CD4-positive, alpha-beta T cell treated with Interleukin-4 for 1 hour (primary cell): ENCODE measurements around the gene RARA.
"Not testable (repeated sequence)": the region's sequence is repeated elsewhere in the genome, so short reads cannot be mapped to it uniquely, and the experiment has no call there.

Source experiments
- DNase-seq, 2 donors: peaks; one replicate each; pipeline ENCODE4 v3.0.0-alpha.2; 2020 to 2022

RARA gene

DNA sequence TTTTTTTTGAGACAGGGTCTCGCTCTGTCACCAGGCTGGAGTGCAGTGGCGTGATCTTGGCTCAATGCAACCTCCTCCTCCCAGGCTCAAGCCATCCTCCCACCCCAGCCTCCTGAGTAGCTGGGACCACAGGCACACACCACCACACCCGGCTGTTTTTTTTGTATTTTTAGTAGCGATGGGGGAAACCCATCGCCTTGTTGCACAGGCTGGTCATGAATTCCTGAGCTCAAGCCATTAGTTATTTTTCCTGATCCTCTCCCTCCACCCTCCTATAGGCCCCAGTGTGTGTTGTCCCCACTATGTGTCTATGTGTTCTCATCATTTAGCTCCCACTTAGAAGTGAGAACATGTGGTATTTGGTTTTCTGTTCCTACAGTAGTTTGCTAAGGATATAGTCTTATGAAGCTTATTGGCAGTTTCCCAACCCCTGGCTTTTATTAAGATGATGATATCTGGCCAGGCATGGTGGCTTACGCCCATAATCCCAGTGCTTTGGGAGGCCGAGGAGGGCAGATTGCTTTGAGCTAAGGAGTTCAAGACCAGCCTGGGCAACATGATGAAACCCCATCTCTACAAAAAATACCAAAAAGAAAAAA lies 9.7 kb upstream of the RARA start:
- not testable (repeated sequence) for DNase-seq

DNA sequence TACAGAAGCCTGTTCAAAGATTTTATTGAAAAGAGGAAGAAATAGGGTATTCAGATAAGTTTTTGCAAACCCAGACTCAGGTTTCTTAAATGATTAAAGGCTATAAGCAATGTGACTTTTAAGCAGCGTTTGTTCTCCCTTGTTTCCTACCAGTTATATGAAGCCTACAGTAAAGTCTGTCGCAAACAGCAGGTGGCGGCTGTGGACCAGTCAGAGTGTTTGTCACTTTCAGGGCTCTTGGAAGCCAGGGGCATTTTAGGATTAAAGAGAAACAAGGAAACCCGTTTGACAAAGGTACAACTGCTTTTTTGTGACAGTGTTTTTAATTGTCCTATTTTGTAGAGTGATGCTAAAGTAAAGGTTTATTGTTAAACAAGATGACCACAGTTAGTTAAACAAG lies 7.7 kb upstream of the RARA start:
- DNase-seq = no peak

DNA sequence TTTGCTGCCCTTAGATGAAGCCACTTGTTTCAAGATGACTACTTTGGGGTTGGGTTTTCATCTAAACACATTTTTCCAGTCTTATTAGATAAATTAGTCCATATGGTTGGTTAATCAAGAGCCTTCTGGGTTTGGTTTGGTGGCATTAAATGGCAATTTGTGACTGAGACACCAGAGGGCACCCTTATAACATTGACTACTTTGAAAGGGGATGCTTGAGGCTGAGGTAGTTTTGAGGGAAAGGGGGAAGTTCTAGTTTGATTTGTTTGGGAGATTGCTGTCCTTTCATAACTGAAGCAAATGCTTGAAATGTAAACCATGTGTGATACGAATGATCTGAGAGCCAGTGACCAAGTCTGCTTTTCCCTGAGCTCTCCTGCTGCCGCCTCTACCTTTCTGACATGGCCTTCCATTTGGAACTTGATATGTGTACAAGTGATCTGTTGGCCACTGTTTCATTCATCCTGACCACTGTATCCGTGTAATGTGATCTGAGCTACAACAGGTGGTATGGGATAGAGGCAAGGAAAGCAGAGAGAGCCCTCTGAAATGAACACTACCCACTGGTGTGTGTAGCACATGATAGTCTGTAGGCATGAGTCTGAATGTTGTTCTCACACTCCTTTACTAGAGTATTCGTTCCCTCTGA lies 5.8 kb upstream of the RARA start:
- DNase-seq = peak; percentile 75 to 80

- DNase-seq = no peak
These were observed 5.0 kb upstream of the RARA start for GRCh38 chr17:40303708-40304551.

DNA sequence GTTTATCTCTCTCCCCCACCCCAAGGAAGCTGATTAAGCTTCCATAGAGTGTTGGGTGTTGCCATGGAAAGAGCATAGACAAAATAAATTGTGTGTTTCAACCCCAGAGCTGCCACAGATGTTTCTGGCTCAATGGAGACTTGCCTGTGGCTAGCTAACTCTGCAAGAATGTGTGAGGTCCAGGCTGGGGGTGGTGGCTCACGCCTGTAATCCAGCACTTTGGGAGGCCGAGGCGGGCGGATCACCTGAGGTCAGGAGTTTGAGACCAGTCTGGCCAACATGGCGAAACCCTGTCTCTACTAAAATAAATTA lies 4.5 kb upstream of the RARA start:
- not testable (repeated sequence) for DNase-seq

DNA sequence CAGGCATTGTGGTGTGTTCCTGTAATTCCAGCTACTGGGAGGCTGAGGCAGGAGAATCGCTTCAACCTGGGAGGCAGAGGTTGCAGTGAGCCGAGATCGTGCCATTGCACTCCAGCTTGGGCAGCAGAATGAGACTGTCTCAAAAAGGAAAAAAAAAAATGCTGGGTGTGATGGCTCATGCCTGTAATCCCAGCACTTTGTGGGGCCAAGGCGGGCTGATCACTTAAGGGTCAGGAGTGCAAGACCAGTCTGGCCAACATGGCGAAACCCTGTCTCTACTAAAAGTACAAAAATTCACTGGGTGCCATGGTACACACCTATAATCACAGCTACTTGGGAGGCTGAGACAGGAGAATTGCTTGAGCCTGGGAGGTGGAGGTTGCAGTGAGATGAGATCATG lies 4.1 kb upstream of the RARA start:
- DNase-seq = not testable (repeated sequence)

- no peak for DNase-seq
These were observed 2.6 kb upstream of the RARA start for GRCh38 chr17:40306395-40306794.

GRCh38 chr17:40307001-40307730 lies 1.8 kb upstream of the RARA start:
- DNase-seq = no peak

- DNase-seq = no peak
These were observed 1.2 kb upstream of the RARA start for GRCh38 chr17:40307740-40308239.

- DNase-seq = no peak
These were observed 1.1 kb downstream of the RARA start for GRCh38 chr17:40309949-40310510.

DNA sequence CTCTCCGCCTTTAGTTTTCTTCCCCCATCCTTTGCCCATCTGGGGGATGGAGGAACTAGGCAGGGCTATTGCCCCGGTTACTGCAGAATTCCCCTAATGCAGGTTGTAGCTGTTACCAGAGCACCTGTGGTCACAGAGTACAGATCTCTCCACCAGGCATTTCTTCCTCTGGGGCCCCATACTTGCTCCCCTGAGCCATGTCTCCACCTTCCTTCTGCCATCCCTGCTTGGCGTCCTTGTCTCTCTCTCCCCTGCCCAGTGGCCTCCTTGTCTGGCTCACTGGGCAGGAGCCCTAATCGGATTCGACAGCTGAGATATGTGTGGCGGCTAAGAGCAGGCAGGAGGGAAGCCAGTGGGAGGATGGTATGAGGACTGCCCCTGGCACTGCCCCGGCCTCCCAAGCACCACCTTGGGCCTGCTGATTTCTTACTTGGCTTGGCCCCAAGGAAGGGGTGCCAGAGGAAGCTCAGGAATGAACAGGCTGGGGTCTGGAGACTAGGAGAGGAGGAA lies 2.0 kb downstream of the RARA start:
- no peak for DNase-seq

DNA sequence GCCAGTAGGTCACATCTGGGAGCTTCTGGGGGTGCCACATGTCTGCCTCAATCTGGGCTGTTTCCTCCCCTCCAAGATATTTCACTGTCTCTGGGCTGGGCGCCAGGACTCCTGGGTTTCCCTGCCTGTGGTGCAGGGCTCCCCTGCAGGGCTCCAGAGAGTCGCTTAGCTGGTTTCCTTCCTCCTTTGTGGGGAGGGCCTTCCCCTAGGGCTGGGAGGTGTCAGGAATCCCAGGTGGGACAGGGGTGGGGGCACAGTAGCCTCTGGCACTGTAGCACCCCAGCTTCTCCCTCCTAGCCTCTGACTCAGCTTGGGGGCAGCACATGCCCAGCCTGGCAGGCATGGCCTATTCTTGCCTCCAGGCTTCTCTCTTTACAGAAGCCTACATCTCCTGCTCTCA lies 2.6 kb downstream of the RARA start:
- DNase-seq = no peak

GRCh38 chr17:40312131-40312731 lies 3.3 kb downstream of the RARA start:
- no peak for DNase-seq

- no peak for DNase-seq
These were observed 4.1 kb downstream of the RARA start for GRCh38 chr17:40312893-40313667.

DNA sequence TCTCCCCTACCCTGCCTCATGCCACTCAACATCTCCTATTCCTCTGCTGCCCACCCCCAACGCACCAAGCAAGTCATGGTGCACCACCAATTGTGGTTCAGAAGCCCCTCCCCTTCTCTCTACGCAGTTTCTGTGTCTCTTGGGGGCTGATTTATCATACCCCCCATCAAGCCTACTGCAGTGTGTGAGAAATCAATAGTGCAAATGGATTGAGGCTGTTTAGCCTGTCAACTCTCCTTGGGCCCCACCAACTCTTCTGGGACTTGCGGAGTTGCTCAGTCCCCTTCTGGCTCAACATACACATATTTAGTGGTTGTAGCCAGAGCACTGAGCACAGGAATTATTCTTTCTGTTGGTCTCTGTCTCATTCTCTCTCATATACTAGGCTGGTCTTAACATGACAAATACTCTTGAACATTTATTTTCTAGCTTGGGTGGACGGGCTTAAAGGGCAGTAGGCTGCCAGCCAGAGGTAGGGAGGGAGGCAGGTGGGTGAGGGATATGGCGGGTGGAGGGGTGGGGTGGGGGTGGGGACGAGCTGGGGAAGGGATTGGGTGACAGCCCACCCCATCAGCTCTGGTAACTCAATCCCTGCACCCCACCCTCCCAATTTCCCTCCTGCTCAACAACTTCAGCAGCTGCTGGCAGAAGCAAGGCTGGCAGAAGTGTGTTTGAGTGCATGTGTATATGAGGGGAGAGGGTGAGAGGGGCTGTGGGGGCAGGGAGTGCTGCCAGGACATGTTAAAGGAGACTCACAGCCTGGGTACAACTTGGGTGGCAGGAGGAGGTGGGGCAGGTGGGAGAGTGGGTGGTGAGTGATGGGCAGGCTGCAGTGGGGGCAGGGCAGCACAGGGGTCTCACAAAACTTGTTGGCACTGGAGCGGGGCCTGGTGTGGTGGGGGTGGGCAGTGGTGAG lies 4.9 kb downstream of the RARA start:
- no peak for DNase-seq

GRCh38 chr17:40314584-40314956 lies 5.6 kb downstream of the RARA start:
- peak; percentile 81 to 91 for DNase-seq

GRCh38 chr17:40315206-40315605 lies 6.2 kb downstream of the RARA start:
- no peak for DNase-seq

- no peak for DNase-seq
These were observed 6.9 kb downstream of the RARA start for GRCh38 chr17:40315678-40316570.
